ENCODE data around the gene RIT1. TPM values are rescaled to one million over a fixed set of nuclear protein-coding genes. Genes with fewer than 3 reads are reported as not detected.
A peak's percentile ranks its signal among the peaks of the same experiment; 100 is the strongest.

The RIT1 gene
- total and polyA plus RNA-seq, 2 of the 8 experiments (the other 6 are each of a cell fraction or from before 2014, with no cell fraction given) = 25.3 to 26.8 TPM

- Histone ChIP-seq H3K27ac (ENCODE audit: low read depth, low read length) (no peak overlapping the region), H3K4me1 (replicated peaks in 1 of 4; ENCODE audit: control insufficient read depth in 3 of 4, insufficient read depth in 4 of 4, low read length in 3 of 4) (peaks cover 0 to 8% (median 2%) of the 10 kb centered on the region in 4 experiments; a peak in 3 of 7 replicates), H3K18ac (ENCODE audit: extremely low read depth, low read length) (no peak overlapping the region), H3K56ac (replicated peaks; ENCODE audit: insufficient read length, low read depth, low read length) (no peak overlapping the region), H3K23ac (ENCODE audit: insufficient read length) (no peak overlapping the region), H3K36me3 (ENCODE audit: control insufficient read depth in 2 of 4, insufficient read depth in 4 of 4, low read length in 3 of 4) (peaks cover 34 to 89% (median 64%) of the 10 kb centered on the region in 4 experiments), H2BK120ac (replicated peaks; ENCODE audit: low read depth, low read length) (no peak overlapping the region), H4K91ac (replicated peaks; ENCODE audit: insufficient read length, low read length) (no peak overlapping the region), H3K27me3 (replicated peaks in 1 of 4; ENCODE audit: control insufficient read depth in 3 of 4, extremely low read depth in 1 of 4, insufficient read depth in 3 of 4, low read length in 3 of 4) (no peaks in the 10 kb centered on the region), H3K23me2 (ENCODE audit: low read depth, low read length) (no peaks in the 10 kb centered on the region), H4K8ac (ENCODE audit: extremely low read depth, insufficient read depth, low read length) (no peak overlapping the region), H2BK20ac (ENCODE audit: low read length) (no peak overlapping the region), H3K4me3 (ENCODE audit: extremely low read depth in 1 of 4, insufficient read depth in 2 of 4, low read depth in 3 of 4, low read length in 4 of 4) (no peak overlapping the region), H4K5ac (ENCODE audit: insufficient read length, low read depth, low read length) (no peak overlapping the region), H3K79me2 (ENCODE audit: control insufficient read depth in 1 of 2, insufficient read depth in 2 of 2, low read length in 2 of 2) (no peaks in the 10 kb centered on the region), H2AFZ (ENCODE audit: low read length) (no peak overlapping the region), H3K4me2 (ENCODE audit: insufficient read depth in 1 of 2, low read depth in 2 of 2, low read length in 2 of 2) (no peak overlapping the region), H4K20me1 (replicated peaks in 1 of 2; ENCODE audit: control insufficient read depth in 1 of 2, insufficient read depth in 2 of 2, low read length in 2 of 2) (peaks cover 0 to 5% of the 10 kb centered on the region in 2 experiments), H3K79me1 (ENCODE audit: low read depth, low read length) (no peaks in the 10 kb centered on the region), H2BK12ac (ENCODE audit: low read depth, low read length) (no peak overlapping the region), H2BK15ac (ENCODE audit: low read length) (no peak overlapping the region), H3K9ac (replicated peaks in 1 of 4; ENCODE audit: extremely low read depth in 1 of 4, low read depth in 3 of 4, low read length in 3 of 4) (no peak overlapping the region), H3K4ac (replicated peaks; ENCODE audit: insufficient read length, low read depth, low read length) (no peak overlapping the region), H3K9me3 (ENCODE audit: insufficient read depth in 2 of 2, low read depth in 1 of 2, low read length in 1 of 2) (no peaks in the 10 kb centered on the region), H3K14ac (ENCODE audit: insufficient read length) (no peak overlapping the region), H2AK5ac (ENCODE audit: low read depth, low read length) (no peak overlapping the region), H2BK5ac (ENCODE audit: low read depth, low read length) (no peak overlapping the region)
- CTCF ChIA-PET (ENCODE audit: partially characterized antibody) = interaction anchor here (0.7 to 3.1 kb wide), 7 partner anchors 10 to 909 kb away, joined by 3 to 8 read pairs (median 3); no protein-coding TSS in a partner anchor
- POLR2A ChIA-PET (ENCODE audit: partially characterized antibody) = interaction anchor here (1.0 to 1.5 kb wide), 7 partner anchors 8 to 33 kb away, joined by 3 to 7 read pairs (median 5); no protein-coding TSS in a partner anchor
- DNase-seq (ENCODE audit: low read depth in 1 of 2, low spot score in 2 of 2) = no peak
- WGBS, 2 experiments (ENCODE audit: extremely low coverage in 1 of 2, insufficient coverage in 1 of 2, insufficient read length in 1 of 2, insufficient replicate concordance in 2 of 2, low coverage in 1 of 2, low lambda C conversion rate in 2 of 2, missing lambda C conversion rate in 1 of 2) = 93% methylated on average over 26 of the region's 27 CpGs; no CpG with 5 or more reads in 1 of the 2 experiments
- FAIRE-seq = no peak
- TF ChIP-seq SRF (IDR thresholded peaks at IDR 0.05; ENCODE audit: low read depth, low read length) (no peak), POLR2A (IDR thresholded peaks at IDR 0.05; ENCODE audit: control extremely low read depth in 1 of 2, low read depth in 2 of 2, low read length in 2 of 2) (0 out of 3 replicates have a peak, but pooled peaks of 1 of the 2 experiments have one; percentile 11), TBP (IDR thresholded peaks at IDR 0.05; ENCODE audit: low read depth, low read length) (no peak)
- TF ChIP-seq, protein P1, sequence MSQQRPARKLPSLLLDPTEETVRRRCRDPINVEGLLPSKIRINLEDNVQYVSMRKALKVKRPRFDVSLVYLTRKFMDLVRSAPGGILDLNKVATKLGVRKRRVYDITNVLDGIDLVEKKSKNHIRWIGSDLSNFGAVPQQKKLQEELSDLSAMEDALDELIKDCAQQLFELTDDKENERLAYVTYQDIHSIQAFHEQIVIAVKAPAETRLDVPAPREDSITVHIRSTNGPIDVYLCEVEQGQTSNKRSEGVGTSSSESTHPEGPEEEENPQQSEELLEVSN (IDR thresholded peaks at IDR 0.05) = no peak
Observed at GRCh38 chr1:155950829-155951228, 39.7 kb upstream of the RIT1 start.
